GM12878 (cell line): ENCODE measurements around the gene IRAK3. TPM values are rescaled to one million over a fixed set of nuclear protein-coding genes. Genes with fewer than 3 reads are reported as not detected.

Source experiments
- ATAC-seq: fragments of 200-7000 bp; cut with Tn5 transposase; 3 replicates; pipeline ENCODE4 v1.9.1; 2020; ENCODE audit warnings: mild to moderate bottlenecking, moderate library complexity
- BruUV-seq: library from RNA; stranded (reverse); fragments of 400-500 nt; replicated peaks from 2 replicates; lab custom pipeline; 2021; lab: Mats Ljungman, UMichigan
- CTCF ChIA-PET: fragments of 300-600 bp; sonication (Branson Sonifier 250); formaldehyde crosslinking; extraction: SDS; loops from one replicate; lab custom pipeline; 2021; ENCODE audit warnings: inconsistent platforms; lab: Yijun Ruan, JAX
- POLR2A ChIA-PET: fragments of 350-600 bp; formaldehyde crosslinking; extraction: SDS; loops from one replicate; lab custom pipeline; 2021; ENCODE audit warnings: inconsistent platforms; lab: Charles Lee
- RAD21 ChIA-PET: fragments of 300-600 bp; sonication (Branson Sonifier 250); formaldehyde crosslinking; loops from one replicate; lab custom pipeline; 2023; ENCODE audit warnings: antibody characterized with exemption; ENCODE audit not compliant: unreplicated experiment; lab: Charles Lee
- SMC1A ChIA-PET: fragments of 300-600 bp; sonication (Branson Sonifier 250); formaldehyde crosslinking; loops from one replicate; lab custom pipeline; 2023; ENCODE audit not compliant: unreplicated experiment, uncharacterized antibody; lab: Charles Lee
- DNase-seq: peaks from one replicate; pipeline ENCODE4 v3.0.0-alpha.2; 2011; ENCODE audit warnings: low read depth, low spot score
- FAIRE-seq: peaks from 3 replicates; lab custom pipeline; 2011; peaks lifted over from hg19 to GRCh38; lab: Jason Lieb, UNC
- H2AFZ ChIP-seq: 2 replicates; pipeline ENCODE4 v1.6.0; 2011; ENCODE audit warnings: low read depth, low read length, control low read depth; ENCODE audit not compliant: control insufficient read depth
- H3K27ac ChIP-seq: 2 replicates; pipeline ENCODE4 v1.5.1; 2011; ENCODE audit warnings: control low read depth; ENCODE audit not compliant: control insufficient read depth, insufficient read depth
- H3K27me3 ChIP-seq, 2 experiments: replicated peaks in 1 of 2; 2 replicates each; pipeline versions ENCODE4 v1.6.0 to v1.6.1; 2011; ENCODE audit warnings: low read length in 1 of 2; ENCODE audit not compliant: control insufficient read depth in 2 of 2, insufficient read depth in 2 of 2
- H3K36me3 ChIP-seq, 2 experiments: 2 replicates each; pipeline ENCODE4 v1.5.1; 2011; ENCODE audit warnings: low read length in 1 of 2; ENCODE audit not compliant: control insufficient read depth in 2 of 2, insufficient read depth in 2 of 2
- H3K4me1 ChIP-seq: 2 replicates; pipeline ENCODE4 v1.6.1; 2011; ENCODE audit warnings: mild to moderate bottlenecking, low read length, moderate library complexity, mixed read lengths; ENCODE audit not compliant: control insufficient read depth, insufficient read depth
- H3K4me2 ChIP-seq: 2 replicates; pipeline ENCODE4 v1.6.0; 2011; ENCODE audit warnings: control low read depth; ENCODE audit not compliant: control insufficient read depth, insufficient read depth
- H3K4me3 ChIP-seq: fragments of 200-600 bp; sonication (generic); 2 replicates; pipeline ENCODE4 v1.5.1; 2016
- H3K79me2 ChIP-seq: 2 replicates; pipeline ENCODE4 v1.6.0; 2011; ENCODE audit warnings: low read length; ENCODE audit not compliant: control insufficient read depth, insufficient read depth
- H3K9ac ChIP-seq: 2 replicates; pipeline ENCODE4 v1.8.0; 2011; ENCODE audit warnings: low read length, control low read depth, mixed read lengths; ENCODE audit not compliant: control insufficient read depth, insufficient read depth
- H3K9me3 ChIP-seq: replicated peaks from 3 replicates; pipeline ENCODE4 v1.5.1; 2011; ENCODE audit warnings: mild to moderate bottlenecking, low read length; ENCODE audit not compliant: control insufficient read depth, insufficient read depth
- H4K20me1 ChIP-seq: 2 replicates; pipeline ENCODE4 v1.6.0; 2011; ENCODE audit not compliant: control insufficient read depth, insufficient read depth
- BHLHE40 ChIP-seq, 2 experiments: fragments of 450-650 bp in 1 of 2; IDR thresholded peaks; 2 replicates each; pipeline ENCODE4 v1.6.1; 2011 to 2017; ENCODE audit warnings: low read depth in 2 of 2, borderline replicate concordance in 1 of 2, improper control_type of control experiment in 1 of 2, low read length in 1 of 2, mild to moderate bottlenecking in 1 of 2
- CBX3 ChIP-seq: fragments of 200-600 bp; sonication (generic); IDR thresholded peaks from 2 replicates; pipeline ENCODE4 v1.6.1; 2016; ENCODE audit warnings: low read depth, borderline replicate concordance
- CTCF ChIP-seq, 3 experiments: IDR thresholded peaks in 2 of 3; conservative IDR thresholded peaks in 1 of 3; 2 replicates each; pipeline ENCODE4 v1.5.1; 2011; ENCODE audit warnings: low read depth in 3 of 3, low read length in 3 of 3, mild to moderate bottlenecking in 3 of 3, control low read depth in 2 of 3, moderate library complexity in 2 of 3, inconsistent platforms in 1 of 3, mixed read lengths in 1 of 3; ENCODE audit not compliant: control insufficient read depth in 2 of 3, insufficient read depth in 1 of 3; ENCODE audit errors: extremely low read depth in 1 of 3
- MEF2A ChIP-seq: IDR thresholded peaks from 2 replicates; pipeline ENCODE4 v1.6.1; 2011; ENCODE audit warnings: low read depth, mild to moderate bottlenecking, low read length, moderate library complexity; ENCODE audit not compliant: insufficient read depth
- SMAD1 ChIP-seq: fragments of 450-650 bp; IDR thresholded peaks from 2 replicates; pipeline ENCODE4 v1.6.1; 2018; ENCODE audit warnings: mild to moderate bottlenecking, low read depth; ENCODE audit not compliant: partially characterized antibody
- ZNF384 ChIP-seq: IDR thresholded peaks from 2 replicates; pipeline ENCODE4 v1.6.1; 2012; ENCODE audit warnings: low read depth, mild to moderate bottlenecking, low read length, improper control_type of control experiment, borderline replicate concordance
- WGBS: methylation state at CpG from one replicate; pipeline ENCODE4 v1.1.6; 2016; ENCODE audit warnings: low lambda C conversion rate; ENCODE audit not compliant: insufficient replicate concordance, insufficient coverage; ENCODE audit errors: missing lambda C conversion rate; 5-methylcytosine and 5-hydroxymethylcytosine counted together
- in situ Hi-C: fragments of 300-500 bp; cut with MboI; formaldehyde crosslinking; loops from 9 replicates; pipeline ENCODE4 v1.14.3; 2018; ENCODE audit warnings: mixed read lengths
- intact Hi-C: fragments of 100-400 bp; cut with micrococcal nuclease; formaldehyde crosslinking; loops from one replicate; pipeline ENCODE4 v1.14.2; 2022; ENCODE audit not compliant: unreplicated experiment
- polyA plus RNA-seq, 11 experiments: library from polyadenylated mRNA; depleted of rRNA in 4 of 11; unstranded in 6 of 11; stranded (reverse) in 5 of 11; fragments of >200 nt; fragmentation: Nextera tagmentation in 4 of 11; fragmentation: Illumina TruSeq in 1 of 11; extraction: Ambion mirVana in 4 of 11; extraction: Trizol in 1 of 11; gene quantifications; 1 replicate in 1 of 11; 2 replicates in 10 of 11; pipeline versions ENCODE4 v1.2.1 to v1.2.3, GENCODE V29; 2011 to 2016; ENCODE audit warnings: inconsistent platforms in 2 of 11, missing spikeins in 2 of 11, low read depth in 1 of 11
- total RNA-seq, 4 experiments: library from RNA; depleted of rRNA in 3 of 4; stranded (reverse); fragments of >200 nt in 3 of 4; fragmentation: Illumina TruSeq in 1 of 4; extraction: Trizol in 1 of 4; gene quantifications; 2 replicates each; pipeline versions ENCODE4 v1.2.1 to v1.2.3, GENCODE V29; 2013 to 2021
- TF ChIP-seq, protein P1 (sequence below): IDR thresholded peaks from 2 replicates; pipeline ENCODE4 v1.6.1; 2011; ENCODE audit warnings: borderline replicate concordance, low read depth, mild to moderate bottlenecking, moderate library complexity, low read length; ENCODE audit not compliant: insufficient read depth, poor library complexity, severe bottlenecking
- TF ChIP-seq, protein P2 (sequence below): IDR thresholded peaks from 2 replicates; pipeline ENCODE4 v1.6.1; 2012; ENCODE audit warnings: improper control_type of control experiment, low read depth, low read length; ENCODE audit not compliant: insufficient replicate concordance
- TF ChIP-seq, protein P3 (sequence below): fragments of 450-650 bp; IDR thresholded peaks from 2 replicates; pipeline ENCODE4 v1.6.1; 2016; ENCODE audit warnings: mild to moderate bottlenecking

The IRAK3 gene
- total and polyA plus RNA-seq, 10 of the 15 experiments (the other 5 are each of a cell fraction or from before 2014, with no cell fraction given): 1.4 to 14.1 (median 5.4) TPM

GRCh38 chr12:66163289-66163688 is 25.7 kb upstream of the IRAK3 start (continued):
- TF ChIP-seq CTCF (IDR thresholded peaks at IDR 0.05 in 2 of 3, conservative IDR thresholded peaks at IDR 0.05 in 1 of 3; ENCODE audit: control insufficient read depth in 2 of 3, extremely low read depth in 1 of 3, insufficient read depth in 1 of 3, low read depth in 3 of 3, low read length in 3 of 3): no peak
- TF ChIP-seq BHLHE40 (IDR thresholded peaks at IDR 0.05; ENCODE audit: borderline replicate concordance in 1 of 2, low read depth in 2 of 2, low read length in 1 of 2): no peak
- TF ChIP-seq, protein P1, sequence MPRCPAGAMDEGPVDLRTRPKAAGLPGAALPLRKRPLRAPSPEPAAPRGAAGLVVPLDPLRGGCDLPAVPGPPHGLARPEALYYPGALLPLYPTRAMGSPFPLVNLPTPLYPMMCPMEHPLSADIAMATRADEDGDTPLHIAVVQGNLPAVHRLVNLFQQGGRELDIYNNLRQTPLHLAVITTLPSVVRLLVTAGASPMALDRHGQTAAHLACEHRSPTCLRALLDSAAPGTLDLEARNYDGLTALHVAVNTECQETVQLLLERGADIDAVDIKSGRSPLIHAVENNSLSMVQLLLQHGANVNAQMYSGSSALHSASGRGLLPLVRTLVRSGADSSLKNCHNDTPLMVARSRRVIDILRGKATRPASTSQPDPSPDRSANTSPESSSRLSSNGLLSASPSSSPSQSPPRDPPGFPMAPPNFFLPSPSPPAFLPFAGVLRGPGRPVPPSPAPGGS: no peak

DNA sequence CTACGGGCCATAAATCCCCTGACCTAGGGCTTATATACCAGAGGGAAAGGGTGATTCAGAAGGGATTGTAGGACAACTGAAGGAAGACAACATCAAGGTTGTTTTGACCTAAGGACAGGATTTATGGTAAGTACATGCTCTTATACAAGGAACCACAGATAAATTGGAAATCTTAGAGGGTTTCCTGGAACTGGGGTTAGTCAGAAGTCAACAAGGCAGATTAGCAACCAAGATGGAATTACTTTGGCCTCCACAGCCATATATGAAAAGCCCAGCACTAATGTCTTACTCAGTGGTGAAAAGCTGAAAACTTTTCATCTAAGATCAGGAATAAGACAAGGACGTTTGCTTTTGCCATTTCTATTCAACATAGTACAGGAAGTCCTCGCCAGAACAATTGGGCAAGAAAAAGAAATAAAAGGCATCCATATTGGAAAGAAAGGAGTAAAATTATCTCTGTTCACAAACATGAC is 24.6 kb upstream of the IRAK3 start:
- Histone ChIP-seq H3K79me2 (peaks cover 53% of the 10 kb centered on the region), H3K4me2 (no peak overlapping the region), H3K4me1 (no peaks in the 10 kb centered on the region), H2AFZ (no peak overlapping the region), H3K27ac (no peak overlapping the region), H3K36me3 (peaks cover 0 to 6% of the 10 kb centered on the region in 2 experiments), H3K9me3 (peaks cover 22% of the 10 kb centered on the region), H3K4me3 (no peak overlapping the region), H3K9ac (no peak overlapping the region), H4K20me1 (no peaks in the 10 kb centered on the region), H3K27me3 (no peaks in the 10 kb centered on the region)
- no TSS peak for BruUV-seq
- intact Hi-C loops (loop anchor here (10.0 kb wide), 1 partner anchor 1760 kb away; the partner anchor contains the start of gene XPOT), in situ Hi-C loops (no loop called here)
- ChIA-PET RAD21 (no interaction called here), POLR2A (no interaction called here), CTCF (interaction anchor here (1.4 kb wide), 1 partner anchor 19 kb away, joined by 4 read pairs; no protein-coding TSS in a partner anchor), SMC1A (no interaction called here)
- WGBS: 77% methylated on average over 3 of the region's 3 CpGs
- FAIRE-seq: no peak
- no peak for DNase-seq
- ATAC-seq: no peak
- no peak for TF ChIP-seq MEF2A
- TF ChIP-seq SMAD1: no peak
- no peak for TF ChIP-seq CBX3
- TF ChIP-seq, protein P2, sequence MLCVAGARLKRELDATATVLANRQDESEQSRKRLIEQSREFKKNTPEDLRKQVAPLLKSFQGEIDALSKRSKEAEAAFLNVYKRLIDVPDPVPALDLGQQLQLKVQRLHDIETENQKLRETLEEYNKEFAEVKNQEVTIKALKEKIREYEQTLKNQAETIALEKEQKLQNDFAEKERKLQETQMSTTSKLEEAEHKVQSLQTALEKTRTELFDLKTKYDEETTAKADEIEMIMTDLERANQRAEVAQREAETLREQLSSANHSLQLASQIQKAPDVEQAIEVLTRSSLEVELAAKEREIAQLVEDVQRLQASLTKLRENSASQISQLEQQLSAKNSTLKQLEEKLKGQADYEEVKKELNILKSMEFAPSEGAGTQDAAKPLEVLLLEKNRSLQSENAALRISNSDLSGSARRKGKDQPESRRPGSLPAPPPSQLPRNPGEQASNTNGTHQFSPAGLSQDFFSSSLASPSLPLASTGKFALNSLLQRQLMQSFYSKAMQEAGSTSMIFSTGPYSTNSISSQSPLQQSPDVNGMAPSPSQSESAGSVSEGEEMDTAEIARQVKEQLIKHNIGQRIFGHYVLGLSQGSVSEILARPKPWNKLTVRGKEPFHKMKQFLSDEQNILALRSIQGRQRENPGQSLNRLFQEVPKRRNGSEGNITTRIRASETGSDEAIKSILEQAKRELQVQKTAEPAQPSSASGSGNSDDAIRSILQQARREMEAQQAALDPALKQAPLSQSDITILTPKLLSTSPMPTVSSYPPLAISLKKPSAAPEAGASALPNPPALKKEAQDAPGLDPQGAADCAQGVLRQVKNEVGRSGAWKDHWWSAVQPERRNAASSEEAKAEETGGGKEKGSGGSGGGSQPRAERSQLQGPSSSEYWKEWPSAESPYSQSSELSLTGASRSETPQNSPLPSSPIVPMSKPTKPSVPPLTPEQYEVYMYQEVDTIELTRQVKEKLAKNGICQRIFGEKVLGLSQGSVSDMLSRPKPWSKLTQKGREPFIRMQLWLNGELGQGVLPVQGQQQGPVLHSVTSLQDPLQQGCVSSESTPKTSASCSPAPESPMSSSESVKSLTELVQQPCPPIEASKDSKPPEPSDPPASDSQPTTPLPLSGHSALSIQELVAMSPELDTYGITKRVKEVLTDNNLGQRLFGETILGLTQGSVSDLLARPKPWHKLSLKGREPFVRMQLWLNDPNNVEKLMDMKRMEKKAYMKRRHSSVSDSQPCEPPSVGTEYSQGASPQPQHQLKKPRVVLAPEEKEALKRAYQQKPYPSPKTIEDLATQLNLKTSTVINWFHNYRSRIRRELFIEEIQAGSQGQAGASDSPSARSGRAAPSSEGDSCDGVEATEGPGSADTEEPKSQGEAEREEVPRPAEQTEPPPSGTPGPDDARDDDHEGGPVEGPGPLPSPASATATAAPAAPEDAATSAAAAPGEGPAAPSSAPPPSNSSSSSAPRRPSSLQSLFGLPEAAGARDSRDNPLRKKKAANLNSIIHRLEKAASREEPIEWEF: no peak
- no peak for TF ChIP-seq ZNF384
- TF ChIP-seq, protein P3, sequence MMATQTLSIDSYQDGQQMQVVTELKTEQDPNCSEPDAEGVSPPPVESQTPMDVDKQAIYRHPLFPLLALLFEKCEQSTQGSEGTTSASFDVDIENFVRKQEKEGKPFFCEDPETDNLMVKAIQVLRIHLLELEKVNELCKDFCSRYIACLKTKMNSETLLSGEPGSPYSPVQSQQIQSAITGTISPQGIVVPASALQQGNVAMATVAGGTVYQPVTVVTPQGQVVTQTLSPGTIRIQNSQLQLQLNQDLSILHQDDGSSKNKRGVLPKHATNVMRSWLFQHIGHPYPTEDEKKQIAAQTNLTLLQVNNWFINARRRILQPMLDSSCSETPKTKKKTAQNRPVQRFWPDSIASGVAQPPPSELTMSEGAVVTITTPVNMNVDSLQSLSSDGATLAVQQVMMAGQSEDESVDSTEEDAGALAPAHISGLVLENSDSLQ: no peak
